HG03039 (cell line): ENCODE measurements around the gene FAM13C.

Experiments
- ATAC-seq: cut with Tn5 transposase; IDR thresholded peaks from one replicate; pipeline ENCODE4 v1.9.1; 2021; ENCODE audit warnings: mild to moderate bottlenecking, moderate library complexity; ENCODE audit not compliant: unreplicated experiment

FAM13C gene

GRCh38 chr10:59320355-59320754 lies 42.0 kb downstream of the FAM13C start:
- ATAC-seq: no peak

GRCh38 chr10:59319854-59320253 lies 42.5 kb downstream of the FAM13C start:
- ATAC-seq: no peak

GRCh38 chr10:59317066-59317465 lies 45.3 kb downstream of the FAM13C start:
- ATAC-seq: no peak

- ATAC-seq: no peak
Observed at GRCh38 chr10:59315465-59315864, 46.9 kb downstream of the FAM13C start.

GRCh38 chr10:59314268-59314667 lies 48.1 kb downstream of the FAM13C start:
- no peak for ATAC-seq

- no peak for ATAC-seq
Observed at GRCh38 chr10:59312247-59312646, 50.1 kb downstream of the FAM13C start.

- ATAC-seq: no peak
Observed at GRCh38 chr10:59311025-59311424, 51.3 kb downstream of the FAM13C start.

GRCh38 chr10:59310324-59310914 lies 51.9 kb downstream of the FAM13C start:
- no peak for ATAC-seq

GRCh38 chr10:59304521-59305097 lies 57.7 kb downstream of the FAM13C start:
- ATAC-seq: no peak

GRCh38 chr10:59303018-59303417 lies 59.3 kb downstream of the FAM13C start:
- no peak for ATAC-seq

GRCh38 chr10:59302381-59302780 lies 60.0 kb downstream of the FAM13C start:
- no peak for ATAC-seq

GRCh38 chr10:59301067-59301754 lies 61.1 kb downstream of the FAM13C start:
- ATAC-seq: no peak

- no peak for ATAC-seq
Observed at GRCh38 chr10:59300386-59300785, 62.0 kb downstream of the FAM13C start.

GRCh38 chr10:59299933-59300332 lies 62.4 kb downstream of the FAM13C start:
- ATAC-seq: no peak

- ATAC-seq: no peak
Observed at GRCh38 chr10:59290448-59290847, 71.9 kb downstream of the FAM13C start.

- no peak for ATAC-seq
Observed at GRCh38 chr10:59289853-59290252, 72.5 kb downstream of the FAM13C start.

GRCh38 chr10:59287587-59288255 lies 74.6 kb downstream of the FAM13C start:
- no peak for ATAC-seq

- no peak for ATAC-seq
Observed at GRCh38 chr10:59285848-59286247, 76.5 kb downstream of the FAM13C start.

GRCh38 chr10:59285073-59285472 lies 77.3 kb downstream of the FAM13C start:
- no peak for ATAC-seq

GRCh38 chr10:59284118-59284975 lies 78.0 kb downstream of the FAM13C start:
- ATAC-seq: no peak
